ENCODE measurements around the gene NDUFAF8. TPM values are rescaled to one million over a fixed set of nuclear protein-coding genes. Genes with fewer than 3 reads are reported as not detected.

Gene NDUFAF8
- total and polyA plus RNA-seq, 10 of the 15 experiments (the other 5 are each of a cell fraction or from before 2014, with no cell fraction given), result 22.0 to 307 (median 106) TPM

GRCh38 chr17:81222906-81223761 lies 16.0 kb upstream of the NDUFAF8 start, which contains the start of gene CEP131 (continued):
- TF ChIP-seq, protein P1, sequence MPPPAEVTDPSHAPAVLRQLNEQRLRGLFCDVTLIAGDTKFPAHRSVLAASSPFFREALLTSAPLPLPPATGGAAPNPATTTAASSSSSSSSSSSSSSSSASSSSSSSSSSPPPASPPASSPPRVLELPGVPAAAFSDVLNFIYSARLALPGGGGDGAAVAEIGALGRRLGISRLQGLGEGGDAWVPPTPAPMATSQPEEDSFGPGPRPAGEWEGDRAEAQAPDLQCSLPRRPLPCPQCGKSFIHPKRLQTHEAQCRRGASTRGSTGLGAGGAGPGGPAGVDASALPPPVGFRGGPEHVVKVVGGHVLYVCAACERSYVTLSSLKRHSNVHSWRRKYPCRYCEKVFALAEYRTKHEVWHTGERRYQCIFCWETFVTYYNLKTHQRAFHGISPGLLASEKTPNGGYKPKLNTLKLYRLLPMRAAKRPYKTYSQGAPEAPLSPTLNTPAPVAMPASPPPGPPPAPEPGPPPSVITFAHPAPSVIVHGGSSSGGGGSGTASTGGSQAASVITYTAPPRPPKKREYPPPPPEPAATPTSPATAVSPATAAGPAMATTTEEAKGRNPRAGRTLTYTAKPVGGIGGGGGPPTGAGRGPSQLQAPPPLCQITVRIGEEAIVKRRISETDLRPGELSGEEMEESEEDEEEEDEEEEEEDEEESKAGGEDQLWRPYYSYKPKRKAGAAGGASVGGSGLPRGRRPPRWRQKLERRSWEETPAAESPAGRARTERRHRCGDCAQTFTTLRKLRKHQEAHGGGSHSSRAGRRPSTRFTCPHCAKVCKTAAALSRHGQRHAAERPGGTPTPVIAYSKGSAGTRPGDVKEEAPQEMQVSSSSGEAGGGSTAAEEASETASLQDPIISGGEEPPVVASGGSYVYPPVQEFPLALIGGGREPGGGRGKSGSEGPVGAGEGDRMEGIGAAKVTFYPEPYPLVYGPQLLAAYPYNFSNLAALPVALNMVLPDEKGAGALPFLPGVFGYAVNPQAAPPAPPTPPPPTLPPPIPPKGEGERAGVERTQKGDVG (CRISPR knock-in tag; IDR thresholded peaks at IDR 0.05), result no peak
- TF ChIP-seq BHLHE40 (IDR thresholded peaks at IDR 0.05; ENCODE audit: borderline replicate concordance in 1 of 2, low read depth in 2 of 2, low read length in 1 of 2) (peak; percentile 47 to 75; a peak in 3 of 4 replicates), RELA (IDR thresholded peaks at IDR 0.05; ENCODE audit: borderline replicate concordance, partially characterized antibody) (peak; percentile 26), TCF12 (IDR thresholded peaks at IDR 0.05; ENCODE audit: low read depth, low read length) (0 out of 2 replicates have a peak, but pooled peaks have one; percentile 27), NKRF (conservative IDR thresholded peaks at IDR 0.05) (no peak), SIN3A (IDR thresholded peaks at IDR 0.05; ENCODE audit: low read depth, low read length) (peak; percentile 29; the same call in 1 of the 2 replicates), MYC (IDR thresholded peaks at IDR 0.05; ENCODE audit: insufficient read depth, insufficient read length, insufficient replicate concordance, low read length, severe bottlenecking) (peak; percentile 38), CEBPB (IDR thresholded peaks at IDR 0.05; ENCODE audit: borderline replicate concordance in 1 of 2, low read depth in 2 of 2, low read length in 2 of 2) (0 out of 4 replicates have a peak, but pooled peaks of 1 of the 2 experiments have one; percentile 7), CREM (IDR thresholded peaks at IDR 0.05; ENCODE audit: low read depth) (peak; percentile 88), CBX3 (IDR thresholded peaks at IDR 0.05; ENCODE audit: borderline replicate concordance, low read depth) (no peak), CEBPZ (IDR thresholded peaks at IDR 0.05; ENCODE audit: low read depth, low read length) (peak; percentile 87), IRF3 (IDR thresholded peaks at IDR 0.05) (peak; percentile 96), NFIC (IDR thresholded peaks at IDR 0.05; ENCODE audit: low read depth, low read length) (no peak), SMARCA5 (IDR thresholded peaks at IDR 0.05) (0 out of 2 replicates have a peak, but pooled peaks have one; percentile 13), EGR1 (IDR thresholded peaks at IDR 0.05; ENCODE audit: borderline replicate concordance in 1 of 2, low read depth in 2 of 2, low read length in 2 of 2) (peak in 1 of 2 experiments; percentile 79; a peak in 2 of 3 replicates)
- TF ChIP-seq, protein P2, sequence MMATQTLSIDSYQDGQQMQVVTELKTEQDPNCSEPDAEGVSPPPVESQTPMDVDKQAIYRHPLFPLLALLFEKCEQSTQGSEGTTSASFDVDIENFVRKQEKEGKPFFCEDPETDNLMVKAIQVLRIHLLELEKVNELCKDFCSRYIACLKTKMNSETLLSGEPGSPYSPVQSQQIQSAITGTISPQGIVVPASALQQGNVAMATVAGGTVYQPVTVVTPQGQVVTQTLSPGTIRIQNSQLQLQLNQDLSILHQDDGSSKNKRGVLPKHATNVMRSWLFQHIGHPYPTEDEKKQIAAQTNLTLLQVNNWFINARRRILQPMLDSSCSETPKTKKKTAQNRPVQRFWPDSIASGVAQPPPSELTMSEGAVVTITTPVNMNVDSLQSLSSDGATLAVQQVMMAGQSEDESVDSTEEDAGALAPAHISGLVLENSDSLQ (IDR thresholded peaks at IDR 0.05), result peak; percentile 99

Measured in GM12878 (cell line).